Measurements from ENCODE around the gene JARID2. TPM values are rescaled to one million over a fixed set of nuclear protein-coding genes. Genes with fewer than 3 reads are reported as not detected.

Gene JARID2
- total and polyA plus RNA-seq, 9 of the 15 experiments (the other 6 are each of a cell fraction or from before 2014, with no cell fraction given), result 5.0 to 29.0 (median 15.6) TPM

GRCh38 chr6:15248451-15249370, 2.8 kb downstream of the JARID2 start (continued):
- TF ChIP-seq SP2 (IDR thresholded peaks at IDR 0.05; ENCODE audit: extremely low read depth, low read depth, low read length, poor library complexity, severe bottlenecking) (no peak), BCLAF1 (IDR thresholded peaks at IDR 0.05; ENCODE audit: borderline replicate concordance in 1 of 2, control insufficient read depth in 1 of 2, low read depth in 2 of 2, low read length in 1 of 2) (peak in 1 of 2 experiments; percentile 18; a peak in 1 of 4 replicates), YY1 (IDR thresholded peaks at IDR 0.05; ENCODE audit: borderline replicate concordance in 1 of 3, control insufficient read depth in 1 of 3, extremely low read depth in 1 of 3, insufficient read depth in 3 of 3, insufficient read length in 1 of 3, insufficient replicate concordance in 2 of 3, low read depth in 1 of 3, low read length in 2 of 3) (peak in 2 of 3 experiments; percentile 79 to 88), SNRNP70 (optimal IDR thresholded peaks at IDR 0.05; ENCODE audit: low read depth, low read length) (no peak), HDAC6 (IDR thresholded peaks at IDR 0.05; ENCODE audit: low read depth, low read length) (no peak), RBM14 (IDR thresholded peaks at IDR 0.05; ENCODE audit: borderline replicate concordance, insufficient read depth, low read depth, low read length) (no peak), HOXB6 (CRISPR knock-in tag; IDR thresholded peaks at IDR 0.05; ENCODE audit: borderline replicate concordance) (no peak), ZNF639 (CRISPR knock-in tag; conservative IDR thresholded peaks at IDR 0.05 in 1 of 2, IDR thresholded peaks at IDR 0.05 in 1 of 2) (peak in 1 of 2 experiments; percentile 93; a peak in 2 of 4 replicates), JUN (IDR thresholded peaks at IDR 0.05; ENCODE audit: borderline replicate concordance, low read depth, low read length) (peak; percentile 73), JUN (CRISPR knock-in tag; IDR thresholded peaks at IDR 0.05; ENCODE audit: borderline replicate concordance) (0 out of 2 replicates have a peak, but pooled peaks have one; percentile 32), KAT8 (IDR thresholded peaks at IDR 0.05; ENCODE audit: low read depth) (no peak), HNRNPH1 (optimal IDR thresholded peaks at IDR 0.05; ENCODE audit: low read depth, low read length) (no peak), KLF16 (IDR thresholded peaks at IDR 0.05) (no peak), ZSCAN29 (IDR thresholded peaks at IDR 0.05) (no peak), PHF8 (IDR thresholded peaks at IDR 0.05; ENCODE audit: borderline replicate concordance, low read length) (peak; percentile 36; the same call in 1 of the 2 replicates), THAP12 (CRISPR knock-in tag; IDR thresholded peaks at IDR 0.05) (0 out of 2 replicates have a peak, but pooled peaks have one; percentile 19), SMAD3 (CRISPR knock-in tag; conservative IDR thresholded peaks at IDR 0.05) (no peak), DNMT1 (IDR thresholded peaks at IDR 0.05) (no peak)

All from K562 (cell line).